ENCODE results near the gene DNAJC30.

DNAJC30 gene

DNA sequence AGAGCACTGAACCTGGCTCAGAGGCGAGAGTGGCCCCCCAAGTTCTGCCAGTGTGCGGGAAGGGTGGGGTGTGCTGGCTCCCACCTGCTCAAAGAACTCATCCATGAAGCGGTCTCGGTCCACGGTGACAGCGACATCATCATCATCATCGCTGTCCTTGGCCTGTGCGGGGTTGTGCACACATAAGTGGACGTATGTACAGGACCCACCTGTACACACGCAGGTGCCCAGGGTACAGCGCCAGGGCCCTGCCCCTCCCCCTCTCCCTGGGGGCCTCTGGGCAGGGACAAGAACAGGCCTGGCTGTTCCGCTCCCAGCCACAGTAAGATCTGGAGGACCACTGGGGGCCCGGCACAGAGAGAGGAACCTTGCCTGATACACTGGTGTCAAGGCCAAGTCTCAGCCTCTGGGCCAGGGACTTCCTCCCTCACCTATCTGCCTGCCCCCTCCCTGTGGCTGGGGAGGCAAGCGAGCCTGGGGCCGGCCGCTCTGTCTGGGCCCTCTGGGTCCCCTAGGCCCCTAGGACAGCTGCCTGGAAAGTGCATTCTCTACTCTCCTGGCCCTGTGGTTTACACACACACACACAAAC is 25.8 kb upstream of the DNAJC30 start:
- DNase-seq (ENCODE audit: insufficient read length, low spot score) (no peak), FAIRE-seq (no peak)

DNA sequence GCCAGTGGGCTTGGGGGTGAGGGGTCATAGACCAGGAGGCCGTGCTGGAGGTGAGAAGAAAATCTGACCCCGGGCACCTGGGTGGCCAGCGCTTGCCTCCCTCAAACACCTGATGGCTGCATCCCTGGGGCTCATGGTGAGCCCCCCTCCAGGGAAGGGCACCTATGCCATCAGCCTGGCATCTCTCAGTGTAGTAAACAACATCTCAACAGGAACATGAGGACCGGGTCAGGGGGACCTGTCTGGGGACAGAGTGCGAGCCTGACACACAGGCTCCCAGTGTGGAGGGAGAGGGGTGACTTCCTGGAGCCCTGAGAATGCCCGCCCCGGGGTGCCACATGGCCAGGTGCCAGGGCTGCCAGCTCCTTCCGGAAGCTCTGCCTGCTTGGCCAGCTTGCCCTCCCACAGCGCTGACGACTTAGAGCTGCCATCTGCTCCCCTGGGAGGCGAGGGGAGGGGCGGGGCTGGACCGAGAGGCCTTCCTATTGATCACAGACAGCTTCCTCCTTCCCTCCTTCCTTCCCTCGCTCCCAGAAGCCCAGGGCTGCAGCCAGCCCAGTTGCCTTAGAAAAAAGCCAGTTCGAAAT is 23.9 kb upstream of the DNAJC30 start:
- no peak for FAIRE-seq
- DNase-seq (ENCODE audit: insufficient read length, low spot score) = no peak

DNA sequence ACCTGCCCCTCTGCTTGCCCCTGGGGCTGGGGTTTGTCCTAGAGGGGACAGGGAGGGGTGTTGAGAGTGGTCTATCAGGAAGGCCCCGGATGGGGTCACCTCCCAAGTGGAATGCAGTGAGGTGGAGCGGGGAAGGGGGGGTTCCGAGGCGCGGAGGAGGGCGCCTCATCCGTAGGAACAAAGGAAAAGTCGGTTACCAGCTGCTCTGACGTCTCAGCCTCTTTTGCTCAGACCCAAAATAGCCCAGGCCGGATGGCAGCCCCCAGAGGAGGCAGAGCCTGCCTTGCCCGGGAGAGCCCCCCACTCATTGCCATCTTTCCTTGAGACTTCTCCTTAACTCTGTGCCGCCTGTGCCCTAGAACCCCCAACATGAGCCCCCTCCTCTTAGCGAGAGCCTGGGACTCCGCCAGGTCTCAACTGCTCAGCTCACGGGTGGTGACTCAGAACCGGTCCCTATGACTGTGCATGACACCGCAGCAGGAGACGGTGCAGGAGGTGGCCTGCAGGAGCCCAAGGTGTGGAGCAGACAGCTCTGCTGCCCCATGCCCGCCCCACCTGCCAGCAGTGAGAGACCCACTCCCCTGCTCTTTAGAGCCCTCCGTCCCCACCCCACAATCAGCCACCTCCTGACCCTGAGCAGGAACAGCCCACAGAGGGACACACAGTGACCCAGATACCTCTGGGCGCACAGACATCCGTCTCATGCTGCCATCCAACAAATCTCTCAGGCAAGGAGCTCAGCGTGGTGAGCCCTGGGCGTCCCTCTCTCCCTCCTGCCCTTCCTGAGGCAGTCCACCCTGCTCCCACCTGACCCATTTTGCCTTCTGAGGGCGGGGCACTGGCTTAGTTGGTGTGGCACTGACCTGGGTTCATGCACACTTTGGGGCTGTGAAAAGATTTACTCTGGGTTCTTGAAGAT is 23.1 kb upstream of the DNAJC30 start:
- DNase-seq (ENCODE audit: insufficient read length, low spot score) (no peak), FAIRE-seq (no peak)

DNA sequence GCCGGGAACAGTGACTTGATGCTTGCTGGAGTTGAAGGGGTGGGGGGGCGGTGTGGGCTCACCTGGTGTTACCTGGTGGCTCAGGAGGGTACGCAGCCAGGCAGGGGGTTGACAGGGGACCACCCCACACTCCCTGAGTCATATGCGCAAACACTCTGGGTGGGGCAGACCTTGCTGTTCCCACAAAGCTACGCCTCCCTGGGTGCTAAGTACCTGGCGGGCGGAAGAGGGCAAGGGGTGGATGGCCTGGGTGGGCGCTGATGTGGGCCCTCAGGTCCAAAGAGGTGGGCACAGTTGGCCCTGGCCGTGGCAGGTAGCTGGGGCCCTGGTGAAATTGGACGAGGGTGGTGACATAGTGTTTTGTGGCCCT is 22.3 kb upstream of the DNAJC30 start:
- DNase-seq (ENCODE audit: insufficient read length, low spot score) = no peak
- no peak for FAIRE-seq

DNA sequence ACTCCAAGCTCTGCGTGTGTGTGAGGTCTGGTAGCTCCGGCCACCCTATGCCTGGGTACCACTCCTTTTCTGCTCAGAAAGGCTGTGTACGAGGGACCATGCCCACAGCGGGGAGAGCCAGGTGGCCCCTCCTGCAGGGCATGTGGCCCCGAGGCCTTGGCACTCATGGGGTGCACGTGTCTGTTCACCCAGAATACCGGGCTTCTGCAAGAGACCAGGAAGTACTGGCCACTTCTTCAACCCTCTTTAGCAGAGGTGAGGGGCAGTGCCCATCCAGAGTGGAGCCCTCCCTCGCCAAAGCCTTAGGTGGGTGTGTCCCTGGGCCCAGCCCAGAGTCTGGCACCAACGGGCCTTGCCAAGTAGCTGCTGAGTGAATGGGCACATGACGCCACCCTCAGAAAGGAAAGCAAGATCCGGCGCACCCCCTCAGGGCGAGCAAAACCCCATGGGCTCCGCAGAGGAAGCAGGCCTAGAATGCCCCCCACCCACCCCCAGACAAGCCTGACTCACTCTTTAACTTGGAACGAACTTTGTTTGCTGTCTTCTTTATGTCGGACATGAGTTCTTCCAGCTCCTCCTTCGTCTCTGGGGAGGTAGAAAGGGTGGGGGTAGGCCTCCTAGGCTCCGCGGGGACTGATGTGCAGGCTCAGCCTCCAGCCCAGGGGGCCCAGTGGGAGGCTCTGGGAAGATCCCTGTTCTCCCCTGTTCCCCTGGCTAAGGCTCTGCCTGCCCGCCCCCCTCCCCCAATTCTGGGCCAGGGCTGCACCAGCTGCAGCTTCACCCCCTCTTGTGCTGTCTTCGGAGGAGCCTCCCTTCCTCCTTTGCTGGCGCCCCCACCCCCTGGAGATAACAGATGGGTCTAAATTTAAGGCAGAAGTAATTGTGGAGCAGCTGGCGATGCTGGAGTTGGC is 21.6 kb upstream of the DNAJC30 start:
- no peak for DNase-seq (ENCODE audit: insufficient read length, low spot score)
- no peak for FAIRE-seq

DNA sequence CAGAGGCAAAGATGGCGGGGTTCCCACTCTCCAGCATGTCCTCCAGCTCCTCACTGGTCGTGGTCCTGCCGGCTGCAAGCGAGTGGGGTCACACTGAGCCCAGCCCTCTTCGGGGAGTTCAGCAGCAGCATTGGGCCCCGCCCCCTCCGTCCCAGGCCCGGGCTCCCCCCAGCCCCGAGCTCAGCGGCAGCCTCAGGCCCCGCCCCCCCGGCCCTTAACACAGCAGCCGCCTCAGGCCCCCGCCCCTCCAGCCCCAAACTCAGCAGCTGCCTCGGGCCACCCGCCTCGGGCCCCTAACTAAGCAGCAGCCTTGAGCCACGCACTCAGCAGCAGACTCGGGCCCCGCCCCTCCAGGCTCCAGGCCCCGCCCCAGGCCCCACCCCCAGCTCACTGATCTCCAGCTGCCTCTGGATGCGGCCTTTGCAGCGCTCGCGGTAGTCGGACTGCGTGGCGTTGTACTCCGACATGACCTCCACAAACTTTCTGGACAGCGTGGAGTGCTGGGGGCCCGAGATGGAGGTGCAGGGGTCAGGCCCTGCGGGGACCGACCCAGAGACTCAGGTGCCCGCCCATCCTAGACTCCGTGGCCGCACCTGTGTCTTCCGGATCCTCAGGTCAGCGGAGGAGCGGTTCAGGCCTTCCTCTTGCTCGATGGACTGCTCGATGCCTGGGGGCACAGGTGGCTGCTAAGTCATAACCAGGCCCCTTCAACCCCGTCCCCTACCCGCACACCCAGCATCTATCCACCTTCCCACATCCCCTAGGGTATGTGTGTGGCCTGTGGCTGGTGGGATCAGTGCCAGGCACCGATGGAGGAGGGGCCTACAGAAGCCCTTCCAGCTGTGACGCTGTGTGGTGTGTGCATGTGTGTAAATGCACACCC is 20.7 kb upstream of the DNAJC30 start:
- FAIRE-seq = no peak

DNA sequence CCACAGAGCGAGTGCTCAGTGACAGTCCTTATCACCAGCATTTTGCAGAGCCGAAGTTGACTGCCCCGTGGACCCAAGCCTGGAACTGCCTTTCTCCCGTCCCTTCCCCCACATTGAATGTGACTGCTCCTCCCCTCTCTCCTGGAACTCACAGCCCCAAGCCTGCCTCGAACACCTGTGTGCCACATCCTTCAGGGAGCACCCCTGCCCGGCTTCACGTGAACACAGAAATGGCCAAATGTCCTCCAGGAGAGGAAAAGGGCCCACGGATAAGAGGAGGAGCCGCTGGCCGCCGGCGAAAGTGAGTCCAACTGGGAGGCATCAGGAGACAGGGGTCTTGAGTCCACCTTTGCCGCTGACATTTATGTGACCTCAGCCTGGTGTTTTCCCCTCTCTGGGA is 20.0 kb upstream of the DNAJC30 start:
- DNase-seq (ENCODE audit: insufficient read length, low spot score) = no peak
- no peak for FAIRE-seq

More for the DNA sequence above, 20.7 kb upstream of the DNAJC30 start:
- DNase-seq (ENCODE audit: insufficient read length, low spot score) = no peak

DNA sequence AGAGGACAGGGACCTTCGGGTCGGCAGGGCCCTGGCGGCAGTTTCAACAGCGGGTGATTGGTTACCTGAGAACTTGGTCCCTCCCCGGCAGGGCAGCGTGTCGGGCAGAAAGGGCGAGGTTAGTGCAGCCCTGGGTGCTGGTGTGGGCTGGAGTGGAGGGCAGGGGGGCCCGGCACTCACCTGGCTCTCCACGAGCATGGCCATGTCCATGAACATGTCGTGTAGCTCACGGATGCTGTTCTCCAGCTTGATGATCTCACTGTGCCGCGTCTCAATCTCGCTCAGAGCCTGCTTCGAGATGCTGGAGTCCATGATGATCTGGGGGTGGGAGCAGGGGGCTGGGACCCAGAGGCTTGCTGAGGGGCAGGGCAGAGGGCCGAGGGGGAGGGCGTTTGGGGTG is 19.4 kb upstream of the DNAJC30 start:
- no peak for FAIRE-seq
- no peak for DNase-seq (ENCODE audit: insufficient read length, low spot score)

DNA sequence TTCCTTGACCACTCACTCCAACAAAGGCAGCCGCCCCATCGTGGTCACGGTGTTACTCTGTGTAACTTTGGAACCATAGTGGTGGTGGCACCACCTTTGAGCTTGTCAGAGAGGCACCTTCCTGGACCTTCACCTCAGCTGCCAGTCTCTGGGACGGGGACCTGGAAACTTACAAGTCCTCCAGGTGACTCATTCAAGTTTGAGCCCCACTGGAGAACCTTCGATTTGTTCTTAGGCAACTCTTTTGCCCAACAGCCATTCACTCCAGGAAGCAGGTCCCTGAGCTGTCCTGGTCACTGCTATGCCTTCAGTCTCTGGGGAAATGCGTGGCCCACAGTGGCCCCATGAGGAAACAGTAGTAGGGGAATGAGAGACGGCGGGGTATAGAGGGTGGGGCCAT is 19.0 kb upstream of the DNAJC30 start:
- FAIRE-seq = no peak
- DNase-seq (ENCODE audit: insufficient read length, low spot score) = no peak

DNA sequence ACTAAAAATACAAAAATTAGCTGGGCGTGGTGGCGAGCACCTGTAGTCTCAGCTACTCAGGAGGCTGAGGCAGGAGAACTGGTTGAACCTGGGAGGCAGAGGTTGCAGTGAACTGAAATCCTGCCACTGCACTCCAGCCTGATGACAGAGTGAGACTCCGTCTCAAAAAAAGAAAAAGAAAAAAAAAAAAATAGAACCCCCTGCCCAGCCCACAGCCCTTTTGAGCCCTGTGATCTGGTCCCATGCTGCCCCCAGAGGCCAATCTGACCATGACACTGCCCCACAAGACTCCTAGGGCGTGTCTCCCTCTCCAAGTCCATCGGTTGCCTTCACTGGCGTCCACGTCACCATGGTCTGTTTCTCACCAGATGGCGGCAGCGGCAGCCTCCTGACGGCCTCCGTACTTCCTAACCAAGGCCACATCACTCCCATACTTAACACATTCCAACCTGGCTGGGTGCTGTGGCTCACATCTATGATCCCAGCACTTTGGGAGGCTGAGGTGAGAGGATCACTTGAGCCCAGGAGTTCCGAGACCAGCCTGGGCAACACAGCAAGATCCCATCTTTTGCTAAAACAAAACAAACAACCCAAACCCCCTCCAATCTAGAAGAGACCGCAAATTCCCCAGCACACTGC is 18.2 kb upstream of the DNAJC30 start:
- DNase-seq (ENCODE audit: insufficient read length, low spot score) (no peak), FAIRE-seq (no peak)

DNA sequence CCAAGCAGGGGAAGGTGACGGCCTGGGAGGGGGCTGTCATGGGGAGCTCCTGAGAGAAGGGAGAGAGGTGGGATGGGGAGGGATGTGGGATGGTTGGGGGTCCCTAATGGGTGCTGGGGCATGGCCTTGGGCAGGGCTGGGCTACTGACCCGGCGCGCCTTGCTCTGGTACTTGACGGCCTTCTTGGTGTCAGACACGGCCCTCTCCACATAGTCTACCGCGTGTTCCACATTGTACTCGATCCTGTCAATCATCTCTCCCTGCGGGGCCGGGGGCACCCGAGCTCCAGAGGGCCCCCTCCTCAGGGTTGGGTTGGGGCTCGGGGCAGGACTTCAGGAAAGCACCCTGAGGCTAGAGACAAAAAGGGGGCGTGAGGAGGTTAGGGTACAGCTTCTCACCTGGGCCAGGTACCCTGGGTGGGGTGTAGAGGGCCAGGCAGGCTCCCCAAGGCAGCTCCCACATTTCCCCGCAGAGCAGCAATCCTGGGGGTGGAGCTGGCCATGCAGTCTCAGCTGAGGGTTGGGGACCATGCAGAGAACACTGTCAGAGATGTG is 17.4 kb upstream of the DNAJC30 start:
- no peak for FAIRE-seq

DNA sequence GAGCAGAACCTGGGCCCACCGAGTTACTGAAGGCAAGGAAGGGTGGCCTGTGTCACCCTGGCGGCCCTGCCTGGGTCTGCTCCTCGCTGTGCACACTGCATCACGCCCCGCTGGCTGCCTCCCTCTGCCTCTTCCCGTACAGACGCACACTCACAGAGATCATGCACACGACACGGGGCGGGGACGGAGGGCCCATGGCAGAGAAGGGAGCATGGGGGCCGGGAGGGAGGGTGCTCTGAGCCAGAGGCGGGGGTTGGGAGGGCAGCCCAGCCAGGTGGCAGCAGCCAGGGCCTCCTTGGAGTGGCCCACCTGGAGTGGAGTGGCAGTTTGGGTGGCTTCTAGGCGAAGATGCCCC is 16.8 kb upstream of the DNAJC30 start:
- DNase-seq (ENCODE audit: insufficient read length, low spot score) = no peak

More for the DNA sequence above, 17.4 kb upstream of the DNAJC30 start:
- no peak for DNase-seq (ENCODE audit: insufficient read length, low spot score)

DNA sequence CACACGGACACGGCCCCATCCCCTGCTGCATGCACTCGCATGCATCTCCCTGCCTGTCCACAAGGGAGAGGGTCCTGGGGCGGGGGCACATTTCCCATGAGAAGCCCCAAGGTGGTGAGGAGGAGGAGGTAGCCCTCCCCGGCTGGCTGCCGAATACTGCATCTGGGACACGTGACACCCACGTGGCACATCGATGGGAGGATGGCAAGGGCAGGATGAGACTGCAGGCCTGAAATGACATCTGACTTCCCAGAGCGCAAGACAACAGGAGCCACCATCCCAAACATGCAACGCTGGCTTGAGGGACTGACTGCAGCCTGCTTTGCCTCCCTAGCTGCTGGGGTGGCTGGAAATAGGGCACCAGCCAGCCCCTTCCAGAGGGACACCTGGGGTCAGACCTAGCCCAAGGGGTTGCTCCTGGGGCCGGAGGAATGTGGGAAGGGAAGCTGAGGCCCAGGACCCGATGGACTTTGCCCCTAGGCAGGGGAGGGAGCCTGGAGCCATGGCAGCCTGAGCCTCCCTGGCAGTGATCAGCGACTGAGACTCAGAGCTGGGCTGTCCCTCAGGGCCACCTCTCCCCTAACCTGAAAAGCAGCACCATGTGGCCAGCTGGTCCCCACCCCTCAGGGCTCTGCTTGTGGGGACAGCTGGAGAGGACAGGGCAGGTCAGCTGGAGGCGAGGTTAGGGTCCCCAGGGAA is 16.3 kb upstream of the DNAJC30 start:
- DNase-seq (ENCODE audit: insufficient read length, low spot score) (no peak), FAIRE-seq (no peak)

More for the DNA sequence above, 16.8 kb upstream of the DNAJC30 start:
- no peak for FAIRE-seq

DNA sequence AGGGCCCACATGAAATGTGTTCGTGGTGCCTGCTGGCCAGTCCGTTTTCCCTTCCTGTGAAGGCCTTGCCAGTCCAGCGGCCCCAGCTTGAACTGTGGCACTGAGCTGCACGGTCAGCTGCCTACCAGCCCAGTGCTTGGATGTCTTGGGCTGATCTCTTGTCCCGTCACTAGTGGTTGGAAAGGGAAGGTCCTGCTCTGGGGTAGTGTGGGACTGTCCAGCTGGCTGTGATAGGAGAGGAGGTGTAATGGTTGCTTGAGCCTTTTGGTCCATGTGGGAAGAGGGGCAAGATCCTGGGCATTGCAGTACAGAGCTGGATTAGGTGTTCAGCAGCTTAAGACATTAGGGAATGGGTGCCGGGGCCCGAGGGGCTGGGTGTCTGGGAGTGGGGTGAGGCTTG is 15.2 kb upstream of the DNAJC30 start:
- no peak for FAIRE-seq
- DNase-seq (ENCODE audit: insufficient read length, low spot score) = no peak

DNA sequence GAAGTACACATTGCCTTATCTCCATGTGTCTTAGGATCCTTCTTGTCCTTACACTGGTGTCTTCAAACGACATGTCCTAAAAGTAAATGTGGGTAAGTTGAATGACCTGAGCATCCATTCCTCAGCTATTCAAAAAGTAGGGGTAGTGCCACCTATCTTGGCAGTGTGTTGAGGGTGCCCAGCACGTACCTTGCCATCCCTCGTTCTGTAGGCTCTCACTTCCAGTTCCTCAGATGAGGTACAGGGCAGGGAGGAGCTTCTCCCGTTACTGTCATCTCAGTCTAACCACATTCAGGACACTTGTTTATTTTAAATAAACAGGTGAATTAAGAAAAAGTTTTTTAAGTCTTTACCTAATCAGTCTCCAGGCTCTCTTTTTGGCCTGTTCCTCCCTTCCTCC is 13.1 kb upstream of the DNAJC30 start:
- DNase-seq (ENCODE audit: insufficient read length, low spot score) (no peak), FAIRE-seq (no peak)

DNA sequence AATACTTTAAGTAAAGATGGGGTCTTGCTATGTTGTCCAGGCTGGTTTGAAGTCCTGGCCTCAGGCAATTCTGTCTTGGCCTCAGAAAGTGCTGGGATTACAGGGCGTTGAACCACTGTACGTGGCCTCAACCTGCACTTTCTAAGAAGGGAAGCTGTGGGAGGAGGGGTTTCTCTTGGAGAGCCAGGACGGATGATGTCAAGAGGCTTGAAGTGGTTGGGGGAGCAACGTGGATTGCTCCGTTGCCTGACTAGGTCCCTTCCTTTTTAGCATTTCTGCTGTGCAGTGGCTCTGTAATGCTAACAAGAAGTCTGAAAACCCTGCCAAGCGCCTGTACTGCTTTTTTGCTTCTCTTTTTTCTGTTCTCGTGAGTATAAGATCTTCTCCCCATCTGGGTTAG is 7.4 kb upstream of the DNAJC30 start:
- FAIRE-seq = no peak

DNA sequence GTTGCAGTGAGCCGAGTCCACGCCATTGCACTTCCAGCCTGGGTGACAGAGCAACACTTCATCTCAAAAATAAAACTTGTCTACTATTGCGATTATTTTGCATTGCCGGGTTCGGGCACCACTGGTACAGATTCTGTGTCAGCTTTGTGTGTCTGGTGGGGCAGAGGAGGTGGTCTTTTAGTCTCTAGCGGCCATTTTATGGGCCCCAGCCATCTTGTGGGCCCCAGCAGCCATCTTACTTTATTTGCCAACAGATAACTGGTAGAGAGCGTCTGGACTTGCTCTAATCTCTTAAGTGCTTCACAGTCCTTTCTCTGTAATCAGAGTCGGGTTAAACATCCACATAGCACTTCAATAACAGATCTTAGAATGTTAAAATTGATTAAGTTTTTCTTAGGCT is 5.0 kb upstream of the DNAJC30 start:
- FAIRE-seq = no peak
- no peak for DNase-seq (ENCODE audit: insufficient read length, low spot score)

More for the DNA sequence above, 7.4 kb upstream of the DNAJC30 start:
- no peak for DNase-seq (ENCODE audit: insufficient read length, low spot score)

DNA sequence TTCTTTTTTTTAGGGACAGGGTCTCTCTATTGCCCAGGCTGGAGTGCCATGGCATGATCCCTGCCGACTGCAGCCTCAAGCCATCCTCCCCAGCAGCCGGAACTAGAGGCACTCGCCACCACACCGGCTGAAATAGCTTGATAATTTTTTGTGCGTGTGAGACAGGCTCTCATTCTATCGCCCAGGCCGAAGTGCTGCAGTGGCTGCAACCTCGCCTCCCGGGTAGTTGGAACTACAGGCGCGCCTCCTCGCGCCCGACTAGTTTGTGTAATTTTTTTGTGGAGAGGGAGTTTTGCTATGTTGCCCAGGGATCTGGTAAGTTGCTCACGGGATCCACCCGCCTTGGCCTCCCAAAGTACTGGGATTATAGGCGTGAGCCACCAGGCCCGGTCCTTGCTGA is 2.1 kb upstream of the DNAJC30 start:
- no peak for FAIRE-seq
- DNase-seq (ENCODE audit: insufficient read length, low spot score) = no peak

Data from HTR-8/SVneo (cell line).